Body of pancreas (tissue), 4 donors: ENCODE data around the gene WNK2. TPM values are rescaled to one million over a fixed set of nuclear protein-coding genes. Genes with fewer than 3 reads are reported as not detected.
A peak's percentile ranks its signal among the peaks of the same experiment; 100 is the strongest.

Source experiments
- ATAC-seq: fragments of 150-250 bp; one replicate; pipeline ENCODE4 v1.9.1; 2016
- DNase-seq, 4 donors: peaks; one replicate each; pipeline ENCODE4 v3.0.0-alpha.2; 2019
- H3K27ac ChIP-seq, 4 donors: fragments of 200-600 bp; sonication (generic); 1 replicate in 3 of 4; 2 replicates in 1 of 4; pipeline versions ENCODE4 v1.5.1 to v1.6.1; 2016 to 2019; ENCODE audit warnings: mild to moderate bottlenecking in 1 of 4, mixed read lengths in 1 of 4, moderate library complexity in 1 of 4
- H3K27me3 ChIP-seq, 2 donors: fragments of 200-600 bp; sonication (generic); one replicate each; pipeline ENCODE4 v1.6.0; 2016; ENCODE audit warnings: mild to moderate bottlenecking in 1 of 2
- H3K36me3 ChIP-seq, 2 donors: fragments of 200-600 bp; sonication (generic); replicated peaks in 1 of 2; 2 replicates each; pipeline ENCODE4 v1.5.1; 2016; ENCODE audit warnings: low read depth in 2 of 2; ENCODE audit not compliant: insufficient read depth in 1 of 2
- H3K4me1 ChIP-seq: fragments of 200-600 bp; sonication (generic); one replicate; pipeline ENCODE4 v1.6.0; 2016
- H3K4me3 ChIP-seq, 2 donors: fragments of 200-600 bp; sonication (generic); 1 replicate in 1 of 2; 2 replicates in 1 of 2; pipeline ENCODE4 v1.5.1; 2016 to 2019
- H3K9me3 ChIP-seq, 3 donors: fragments of 200-600 bp; sonication (generic); 1 replicate in 2 of 3; 2 replicates in 1 of 3; pipeline ENCODE4 v1.5.1; 2016
- POLR2A ChIP-seq, 3 donors: fragments of 450-650 bp; IDR thresholded peaks; one replicate each; pipeline ENCODE4 v1.6.1; 2016; ENCODE audit warnings: antibody characterized with exemption in 3 of 3, mild to moderate bottlenecking in 2 of 3
- WGBS, 2 donors: methylation state at CpG; one replicate each; pipeline ENCODE4 v1.1.5; 2017; 5-methylcytosine and 5-hydroxymethylcytosine counted together
- intact Hi-C: fragments of 100-400 bp; cut with DNase I; formaldehyde crosslinking; loops from one replicate; pipeline ENCODE4 v1.15.1; 2023
- total RNA-seq, 2 donors: library from RNA; depleted of rRNA; stranded (reverse); fragments of >200 nt; gene quantifications; one replicate each; pipeline ENCODE4 v1.1.0, GENCODE V29; 2016
- TF ChIP-seq, protein P1 (sequence below), 7 experiments: fragments of 450-650 bp in 4 of 7; fragments of 200-600 bp in 3 of 7; sonication (generic) in 3 of 7; IDR thresholded peaks; one replicate each; pipeline ENCODE4 v1.5.1; 2016 to 2019; ENCODE audit warnings: antibody characterized with exemption in 7 of 7

The WNK2 gene
- total RNA-seq, 2 donors from 2014 or later: 85.4 to 173 TPM

DNA sequence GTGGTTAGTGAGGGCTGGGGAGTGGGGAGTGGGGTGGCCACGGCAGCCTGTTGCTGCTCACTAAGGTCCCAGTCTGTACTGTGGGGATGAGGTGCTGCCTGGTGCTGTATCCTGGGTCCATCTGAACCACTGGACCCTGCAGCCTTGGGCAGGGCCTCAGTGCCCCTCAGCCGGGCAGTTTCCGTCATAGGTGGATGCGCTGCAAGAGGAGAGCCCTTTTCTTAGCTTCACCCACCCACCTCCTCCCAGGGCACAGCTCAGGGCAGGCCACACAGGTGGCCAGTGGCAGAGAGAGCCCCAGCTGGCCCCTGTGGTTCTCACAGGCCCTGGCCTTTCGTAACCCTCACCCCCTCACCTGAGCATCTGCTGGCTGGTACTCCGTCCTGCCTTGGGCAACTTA is 46.2 kb downstream of the WNK2 start:
- WGBS, 2 donors: 83 to 87% methylated on average over 4 to 6 of the region's 6 CpGs
- no peaks in the 10 kb centered on the region for H3K36me3 ChIP-seq
- ATAC-seq (no peak), DNase-seq (no peak)
- H3K27ac ChIP-seq: peak overlapping the region; percentile 52 to 93 (median 88)
- TF ChIP-seq POLR2A (IDR thresholded peaks at IDR 0.05): no peak
- TF ChIP-seq, protein P1, sequence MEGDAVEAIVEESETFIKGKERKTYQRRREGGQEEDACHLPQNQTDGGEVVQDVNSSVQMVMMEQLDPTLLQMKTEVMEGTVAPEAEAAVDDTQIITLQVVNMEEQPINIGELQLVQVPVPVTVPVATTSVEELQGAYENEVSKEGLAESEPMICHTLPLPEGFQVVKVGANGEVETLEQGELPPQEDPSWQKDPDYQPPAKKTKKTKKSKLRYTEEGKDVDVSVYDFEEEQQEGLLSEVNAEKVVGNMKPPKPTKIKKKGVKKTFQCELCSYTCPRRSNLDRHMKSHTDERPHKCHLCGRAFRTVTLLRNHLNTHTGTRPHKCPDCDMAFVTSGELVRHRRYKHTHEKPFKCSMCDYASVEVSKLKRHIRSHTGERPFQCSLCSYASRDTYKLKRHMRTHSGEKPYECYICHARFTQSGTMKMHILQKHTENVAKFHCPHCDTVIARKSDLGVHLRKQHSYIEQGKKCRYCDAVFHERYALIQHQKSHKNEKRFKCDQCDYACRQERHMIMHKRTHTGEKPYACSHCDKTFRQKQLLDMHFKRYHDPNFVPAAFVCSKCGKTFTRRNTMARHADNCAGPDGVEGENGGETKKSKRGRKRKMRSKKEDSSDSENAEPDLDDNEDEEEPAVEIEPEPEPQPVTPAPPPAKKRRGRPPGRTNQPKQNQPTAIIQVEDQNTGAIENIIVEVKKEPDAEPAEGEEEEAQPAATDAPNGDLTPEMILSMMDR (IDR thresholded peaks at IDR 0.05): no peak
- H3K9me3 ChIP-seq: no peaks in the 10 kb centered on the region
- intact Hi-C loops: no loop called here
- no peak overlapping the region for H3K4me3 ChIP-seq
- peaks cover 89% of the 10 kb centered on the region for H3K4me1 ChIP-seq
- H3K27me3 ChIP-seq: no peaks in the 10 kb centered on the region

DNA sequence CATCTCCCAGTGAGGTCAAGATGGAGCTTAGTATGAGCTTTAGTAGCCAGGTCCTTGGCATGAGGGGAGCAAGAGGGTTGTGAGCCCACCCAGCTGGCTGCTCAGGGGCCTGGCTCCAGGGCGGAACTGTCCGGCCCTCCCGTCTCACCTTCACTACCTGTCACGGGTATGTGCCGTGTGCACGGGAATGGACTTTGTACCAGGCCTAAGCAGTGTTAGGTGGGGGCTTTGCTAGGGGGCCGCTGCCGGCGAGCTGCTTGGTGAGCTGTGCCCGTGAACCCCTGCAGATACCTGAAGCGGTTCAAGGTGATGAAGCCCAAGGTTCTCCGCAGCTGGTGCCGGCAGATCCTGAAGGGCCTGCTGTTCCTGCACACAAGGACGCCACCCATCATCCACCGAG is 46.7 kb downstream of the WNK2 start:
- H3K36me3 ChIP-seq: no peaks in the 10 kb centered on the region
- DNase-seq (peak in 1 of 4 donors; percentile 40), ATAC-seq (peak; percentile 28)
- peaks cover 89% of the 10 kb centered on the region for H3K4me1 ChIP-seq
- TF ChIP-seq POLR2A (IDR thresholded peaks at IDR 0.05): no peak
- TF ChIP-seq, protein P1 (IDR thresholded peaks at IDR 0.05): no peak
- no peaks in the 10 kb centered on the region for H3K27me3 ChIP-seq
- WGBS, 2 donors: 28% methylated on average over 15 of the region's 15 CpGs; no CpG with 5 or more reads in 1 of the 2 donors
- no peak overlapping the region for H3K4me3 ChIP-seq
- peak overlapping the region; percentile 52 to 93 (median 88) for H3K27ac ChIP-seq
- H3K9me3 ChIP-seq: no peaks in the 10 kb centered on the region
- intact Hi-C loops: no loop called here

DNA sequence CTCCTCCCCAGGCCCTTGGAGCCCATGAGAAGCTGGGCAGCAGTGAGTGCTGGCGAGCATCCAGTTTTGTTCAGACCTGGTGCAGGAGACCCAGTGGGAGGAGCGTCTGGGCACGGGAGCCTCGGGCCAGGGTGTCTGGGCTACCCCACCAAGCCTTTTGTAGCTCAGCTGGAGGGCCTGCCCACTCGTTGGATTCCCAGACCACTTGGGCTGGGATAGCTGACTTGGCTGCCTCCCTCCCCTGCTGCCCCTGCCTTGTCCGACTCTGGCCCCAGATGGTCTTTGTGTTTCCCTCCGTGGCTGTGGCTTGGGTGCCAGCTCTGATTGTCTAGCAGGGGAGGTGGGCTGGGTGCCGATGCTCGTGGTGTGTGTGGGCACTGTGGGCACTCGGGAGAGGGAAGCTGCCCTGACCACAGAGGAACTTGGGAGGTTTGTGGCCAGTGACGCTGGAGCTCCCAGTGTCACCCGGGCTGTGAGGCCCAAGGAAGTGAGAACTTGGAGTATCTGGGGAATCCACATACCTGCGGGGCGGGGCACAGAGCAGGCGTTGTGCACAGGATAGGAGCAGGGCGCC is 47.3 kb downstream of the WNK2 start:
- peak overlapping the region; percentile 52 to 93 (median 88) for H3K27ac ChIP-seq
- ATAC-seq (peak; percentile 88), DNase-seq (peak; percentile 77 to 99 (median 94))
- no peaks in the 10 kb centered on the region for H3K27me3 ChIP-seq
- peak; percentile 29 to 64 (median 56) for TF ChIP-seq POLR2A (IDR thresholded peaks at IDR 0.05)
- TF ChIP-seq, protein P1 (IDR thresholded peaks at IDR 0.05): no peak
- H3K9me3 ChIP-seq: no peaks in the 10 kb centered on the region
- H3K4me3 ChIP-seq: no peak overlapping the region
- H3K36me3 ChIP-seq: no peaks in the 10 kb centered on the region
- intact Hi-C loops: no loop called here
- peaks cover 84% of the 10 kb centered on the region for H3K4me1 ChIP-seq
- WGBS, 2 donors: 13 to 36% methylated on average over 13 to 15 of the region's 16 CpGs

DNA sequence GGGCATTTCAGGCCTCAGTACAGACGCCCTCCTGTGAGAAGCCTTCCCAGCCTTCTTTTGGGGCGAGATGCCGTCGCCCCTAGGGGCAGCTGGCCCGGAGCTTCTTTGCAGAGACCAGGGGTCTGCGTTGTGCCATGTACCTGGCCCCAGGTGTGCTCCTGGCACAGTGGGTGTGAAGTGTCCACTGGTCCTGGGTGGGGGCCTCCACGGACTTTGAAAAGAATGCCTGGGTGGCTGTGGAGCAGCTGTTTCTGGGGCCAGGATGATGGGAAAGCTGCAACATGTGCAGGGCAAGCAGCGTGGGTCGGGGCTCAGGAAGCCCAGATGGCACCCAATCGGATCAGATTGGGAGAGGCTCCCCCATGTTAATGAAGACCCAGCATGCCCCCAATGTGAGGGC is 47.8 kb downstream of the WNK2 start:
- no peak overlapping the region for H3K4me3 ChIP-seq
- H3K36me3 ChIP-seq: no peaks in the 10 kb centered on the region
- DNase-seq (no peak), ATAC-seq (no peak)
- TF ChIP-seq, protein P1 (IDR thresholded peaks at IDR 0.05): no peak
- TF ChIP-seq POLR2A (IDR thresholded peaks at IDR 0.05): no peak
- peaks cover 79% of the 10 kb centered on the region for H3K4me1 ChIP-seq
- no peaks in the 10 kb centered on the region for H3K27me3 ChIP-seq
- intact Hi-C loops: no loop called here
- WGBS, 2 donors: 52 to 67% methylated on average over 10 of the region's 10 CpGs
- H3K9me3 ChIP-seq: no peaks in the 10 kb centered on the region
- H3K27ac ChIP-seq: peak overlapping the region; percentile 52 to 93 (median 88)

DNA sequence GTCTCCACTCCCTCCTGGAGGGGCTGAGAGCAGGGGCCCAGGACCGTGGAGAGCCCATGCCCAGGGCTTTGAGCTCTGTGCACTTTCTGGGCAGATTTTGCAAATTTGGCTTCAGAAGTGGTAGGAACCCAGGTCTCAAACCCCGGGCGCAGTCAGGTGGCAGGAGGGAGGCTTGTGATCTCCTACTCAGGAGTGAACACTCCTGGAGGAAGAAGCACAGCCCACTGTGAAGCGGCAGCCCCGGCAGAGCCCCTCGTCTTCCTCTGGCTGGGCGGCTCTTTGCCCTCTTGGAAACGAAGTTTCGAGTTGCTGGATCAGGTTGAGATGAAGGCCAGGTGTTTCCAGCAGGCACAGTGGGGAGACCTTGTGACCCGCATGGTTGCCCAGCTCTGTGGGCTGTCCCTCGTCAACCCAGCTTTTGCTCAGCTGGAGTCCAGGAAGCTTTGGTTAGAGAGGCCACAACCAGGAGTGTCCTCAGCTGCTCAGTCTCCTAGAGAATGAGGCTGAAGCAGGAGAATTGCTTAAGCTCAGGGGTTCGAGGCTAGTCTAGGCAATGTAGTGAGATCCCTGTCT is 48.5 kb downstream of the WNK2 start:
- ATAC-seq (no peak), DNase-seq (peak in 2 of 4 donors; percentile 59 to 68)
- Histone ChIP-seq H3K27me3 (no peaks in the 10 kb centered on the region), H3K4me1 (peaks cover 73% of the 10 kb centered on the region), H3K36me3 (no peaks in the 10 kb centered on the region), H3K27ac (peak overlapping the region; percentile 30 to 89 (median 69)), H3K4me3 (no peak overlapping the region), H3K9me3 (no peaks in the 10 kb centered on the region)
- 40 to 68% methylated on average over 8 to 12 of the region's 12 CpGs for WGBS, 2 donors
- TF ChIP-seq POLR2A (IDR thresholded peaks at IDR 0.05): no peak
- TF ChIP-seq, protein P1 (IDR thresholded peaks at IDR 0.05): no peak
- intact Hi-C loops: no loop called here
